K562 (cell line): ENCODE data around the gene SCYL3. TPM values are rescaled to one million over a fixed set of nuclear protein-coding genes. Genes with fewer than 3 reads are reported as not detected.

Experiments
- DLX4 ChIP-seq: fragments of 250-450 bp; sonication (Bioruptor Pico); IDR thresholded peaks from 2 replicates; pipeline ENCODE4 v1.6.1; 2021; ENCODE audit warnings: mild to moderate bottlenecking
- GTF2F1 ChIP-seq: IDR thresholded peaks from 2 replicates; pipeline ENCODE4 v1.6.1; 2011; ENCODE audit warnings: low read depth, low read length, improper control_type of control experiment
- IRF9 ChIP-seq: fragments of 450-650 bp; IDR thresholded peaks from 2 replicates; pipeline ENCODE4 v1.6.1; 2016; ENCODE audit warnings: missing biosample characterization, missing genetic modification characterization
- LCOR ChIP-seq: sonication (generic); formaldehyde crosslinking; IDR thresholded peaks from 2 replicates; pipeline ENCODE4 v1.8.0; 2022; ENCODE audit warnings: mild to moderate bottlenecking, missing genetic modification reagents
- PHF8 ChIP-seq: fragments of 200-600 bp; sonication (generic); IDR thresholded peaks from 2 replicates; pipeline ENCODE4 v1.6.1; 2012; ENCODE audit warnings: mixed run types, mild to moderate bottlenecking, inconsistent platforms, low read length, moderate library complexity, borderline replicate concordance
- POLR2AphosphoS2 ChIP-seq: IDR thresholded peaks from 2 replicates; pipeline ENCODE4 v1.6.1; 2012; ENCODE audit warnings: low read length, improper control_type of control experiment
- RHOXF2B ChIP-seq: fragments of 250-450 bp; sonication (Bioruptor Pico); conservative IDR thresholded peaks from 2 replicates; pipeline ENCODE4 v1.5.1; 2021
- ZBTB40 ChIP-seq, 2 experiments: fragments of 450-650 bp in 1 of 2; sonication (generic) in 1 of 2; formaldehyde crosslinking in 1 of 2; IDR thresholded peaks; 2 replicates each; pipeline versions ENCODE4 v1.7.1 to v1.9.0; 2016 to 2022; ENCODE audit warnings: inconsistent platforms in 1 of 2, mild to moderate bottlenecking in 1 of 2, missing genetic modification reagents in 1 of 2
- polyA plus RNA-seq, 8 experiments: library from polyadenylated mRNA; depleted of rRNA in 4 of 8; stranded (reverse) in 5 of 8; unstranded in 3 of 8; fragments of >200 nt; fragmentation: Nextera tagmentation in 2 of 8; fragmentation: Illumina TruSeq in 1 of 8; extraction: Ambion mirVana in 2 of 8; extraction: Trizol in 1 of 8; gene quantifications; 2 replicates each; pipeline versions ENCODE4 v1.2.1 to v1.2.3, GENCODE V29; 2011 to 2014; ENCODE audit warnings: inconsistent platforms in 1 of 8, missing spikeins in 1 of 8
- total RNA-seq, 7 experiments: library from RNA; depleted of rRNA in 6 of 7; stranded (reverse); fragments of >200 nt in 6 of 7; fragmentation: Illumina TruSeq in 2 of 7; extraction: Trizol in 2 of 7; gene quantifications; 2 replicates each; pipeline versions ENCODE4 v1.2.1 to v1.2.3, GENCODE V29; 2011 to 2021; ENCODE audit warnings: low replicate concordance in 1 of 7
- TF ChIP-seq, protein P1 (sequence below): sonication (generic); formaldehyde crosslinking; IDR thresholded peaks from 2 replicates; pipeline ENCODE4 v1.8.0; 2022; ENCODE audit warnings: mild to moderate bottlenecking, missing genetic modification reagents

SCYL3 gene
- total and polyA plus RNA-seq, 9 of the 15 experiments (the other 6 are each of a cell fraction or from before 2014, with no cell fraction given): 3.6 to 11.4 (median 7.1) TPM

DNA sequence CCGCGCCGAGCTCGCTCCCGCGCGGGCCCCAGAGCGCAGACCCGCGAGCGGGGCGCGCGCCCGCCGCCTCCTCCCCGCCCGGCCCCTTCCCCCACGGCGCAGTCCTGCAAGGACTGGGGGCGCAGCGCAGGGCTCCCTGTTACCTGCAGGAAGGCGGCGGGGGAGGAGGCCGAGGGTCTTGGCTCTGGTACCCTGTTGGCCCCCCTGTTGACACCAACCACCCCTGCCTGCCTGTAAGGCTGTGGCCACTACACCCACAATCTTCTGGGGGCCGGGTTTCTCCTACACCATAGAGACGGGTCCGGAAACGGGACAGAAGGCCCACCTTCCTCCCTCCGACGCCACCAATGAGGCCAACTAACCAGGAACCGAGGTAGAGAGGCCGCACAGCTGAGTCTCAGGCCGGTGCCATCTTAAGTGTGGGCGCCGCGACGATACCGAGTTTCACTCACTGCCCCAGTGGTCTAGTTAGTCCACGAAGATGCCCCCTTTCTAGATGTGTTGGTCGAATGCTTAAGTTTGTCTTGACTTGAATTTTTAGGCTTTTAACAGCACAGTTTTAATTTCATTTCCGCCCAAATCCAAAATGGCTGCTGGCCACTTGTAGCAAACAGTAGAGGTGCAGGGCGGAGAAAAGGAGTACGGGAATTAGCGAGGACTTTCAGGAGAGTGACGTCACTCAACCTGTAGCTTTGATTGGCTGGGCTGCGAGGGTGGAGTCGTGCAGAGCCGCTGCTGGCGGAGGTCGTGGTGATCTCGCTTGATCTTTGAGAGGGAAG, at the start of gene SCYL3 (continued):
- TF ChIP-seq ZBTB40 (IDR thresholded peaks at IDR 0.05) (peak; percentile 95), ZBTB40 (CRISPR knock-in tag; IDR thresholded peaks at IDR 0.05) (no peak), IRF9 (tag) (peak; percentile 76), PHF8 (peak; percentile 84; the same call in 1 of the 2 replicates), LCOR (CRISPR knock-in tag) (no peak; the same call in none of the 2 replicates), GTF2F1 (peak; percentile 37; the same call in 1 of the 2 replicates), DLX4 (CRISPR knock-in tag) (no peak), POLR2AphosphoS2 (0 out of 2 replicates have a peak, but pooled peaks have one; percentile 35), RHOXF2B (CRISPR knock-in tag) (no peak)
- TF ChIP-seq, protein P1, sequence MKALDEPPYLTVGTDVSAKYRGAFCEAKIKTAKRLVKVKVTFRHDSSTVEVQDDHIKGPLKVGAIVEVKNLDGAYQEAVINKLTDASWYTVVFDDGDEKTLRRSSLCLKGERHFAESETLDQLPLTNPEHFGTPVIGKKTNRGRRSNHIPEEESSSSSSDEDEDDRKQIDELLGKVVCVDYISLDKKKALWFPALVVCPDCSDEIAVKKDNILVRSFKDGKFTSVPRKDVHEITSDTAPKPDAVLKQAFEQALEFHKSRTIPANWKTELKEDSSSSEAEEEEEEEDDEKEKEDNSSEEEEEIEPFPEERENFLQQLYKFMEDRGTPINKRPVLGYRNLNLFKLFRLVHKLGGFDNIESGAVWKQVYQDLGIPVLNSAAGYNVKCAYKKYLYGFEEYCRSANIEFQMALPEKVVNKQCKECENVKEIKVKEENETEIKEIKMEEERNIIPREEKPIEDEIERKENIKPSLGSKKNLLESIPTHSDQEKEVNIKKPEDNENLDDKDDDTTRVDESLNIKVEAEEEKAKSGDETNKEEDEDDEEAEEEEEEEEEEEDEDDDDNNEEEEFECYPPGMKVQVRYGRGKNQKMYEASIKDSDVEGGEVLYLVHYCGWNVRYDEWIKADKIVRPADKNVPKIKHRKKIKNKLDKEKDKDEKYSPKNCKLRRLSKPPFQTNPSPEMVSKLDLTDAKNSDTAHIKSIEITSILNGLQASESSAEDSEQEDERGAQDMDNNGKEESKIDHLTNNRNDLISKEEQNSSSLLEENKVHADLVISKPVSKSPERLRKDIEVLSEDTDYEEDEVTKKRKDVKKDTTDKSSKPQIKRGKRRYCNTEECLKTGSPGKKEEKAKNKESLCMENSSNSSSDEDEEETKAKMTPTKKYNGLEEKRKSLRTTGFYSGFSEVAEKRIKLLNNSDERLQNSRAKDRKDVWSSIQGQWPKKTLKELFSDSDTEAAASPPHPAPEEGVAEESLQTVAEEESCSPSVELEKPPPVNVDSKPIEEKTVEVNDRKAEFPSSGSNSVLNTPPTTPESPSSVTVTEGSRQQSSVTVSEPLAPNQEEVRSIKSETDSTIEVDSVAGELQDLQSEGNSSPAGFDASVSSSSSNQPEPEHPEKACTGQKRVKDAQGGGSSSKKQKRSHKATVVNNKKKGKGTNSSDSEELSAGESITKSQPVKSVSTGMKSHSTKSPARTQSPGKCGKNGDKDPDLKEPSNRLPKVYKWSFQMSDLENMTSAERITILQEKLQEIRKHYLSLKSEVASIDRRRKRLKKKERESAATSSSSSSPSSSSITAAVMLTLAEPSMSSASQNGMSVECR (CRISPR knock-in tag): peak; percentile 63; the same call in 1 of the 2 replicates
